Activated CD4-positive, alpha-beta T cell treated with anti-CD3 and anti-CD28 coated beads for 24 hours (primary cell): ENCODE measurements around the gene OTUD7B.
"Not testable (repeated sequence)": the region's sequence is repeated elsewhere in the genome, so short reads cannot be mapped to it uniquely, and the experiment has no call there.

Experiments used
- DNase-seq, 2 donors: peaks; one replicate each; pipeline ENCODE4 v3.0.0-alpha.2; 2020; ENCODE audit warnings: low read depth in 2 of 2

The OTUD7B gene

GRCh38 chr1:149945206-149945605 lies 65.3 kb downstream of the OTUD7B start:
- DNase-seq, result no peak

- DNase-seq, result no peak
Observed at GRCh38 chr1:149942885-149943284, 67.6 kb downstream of the OTUD7B start.

- DNase-seq, result no peak
Observed at GRCh38 chr1:149942207-149942606, 68.3 kb downstream of the OTUD7B start.

GRCh38 chr1:149940427-149940826 lies 70.1 kb downstream of the OTUD7B start:
- no peak for DNase-seq

- DNase-seq, result not testable (repeated sequence)
Observed at GRCh38 chr1:149938668-149939003, 71.9 kb downstream of the OTUD7B start.

- no peak for DNase-seq
Observed at GRCh38 chr1:149937759-149938158, 72.8 kb downstream of the OTUD7B start.

- no peak for DNase-seq
Observed at GRCh38 chr1:149936992-149937705, 73.4 kb downstream of the OTUD7B start.

- no peak for DNase-seq
Observed at GRCh38 chr1:149936170-149936991, 74.1 kb downstream of the OTUD7B start, which contains the start of gene MTMR11. Gene MTMR11 (minus strand): TSS chr1:149936879. CDS start chr1:149936647, 232 bp downstream.

- no peak for DNase-seq
Observed at GRCh38 chr1:149934356-149934755, 76.2 kb downstream of the OTUD7B start.

- DNase-seq, result no peak
Observed at GRCh38 chr1:149933208-149933607, 77.3 kb downstream of the OTUD7B start.

GRCh38 chr1:149932474-149932873 lies 78.1 kb downstream of the OTUD7B start:
- no peak for DNase-seq

- no peak for DNase-seq
Observed at GRCh38 chr1:149931212-149931790, 79.2 kb downstream of the OTUD7B start.

- DNase-seq, result no peak
Observed at GRCh38 chr1:149929856-149930255, 80.7 kb downstream of the OTUD7B start.

GRCh38 chr1:149928401-149928724 lies 82.2 kb downstream of the OTUD7B start:
- no peak for DNase-seq

GRCh38 chr1:149927563-149928400 lies 82.7 kb downstream of the OTUD7B start, which contains the start of gene SF3B4:
Gene SF3B4 (minus strand): TSS chr1:149927803. CDS start chr1:149927759, 44 bp downstream.
- DNase-seq, result peak; percentile 88 to 91

GRCh38 chr1:149927056-149927562 lies 83.4 kb downstream of the OTUD7B start:
- DNase-seq, result no peak

- no peak for DNase-seq
Observed at GRCh38 chr1:149926296-149926695, 84.2 kb downstream of the OTUD7B start.

- no peak for DNase-seq
Observed at GRCh38 chr1:149925751-149926150, 84.8 kb downstream of the OTUD7B start.

- DNase-seq, result no peak
Observed at GRCh38 chr1:149925345-149925744, 85.2 kb downstream of the OTUD7B start.

GRCh38 chr1:149923626-149924025 lies 86.9 kb downstream of the OTUD7B start:
- DNase-seq, result no peak

GRCh38 chr1:149917571-149918144 lies 92.9 kb downstream of the OTUD7B start, which contains the start of gene SV2A:
Gene SV2A (minus strand): TSS chr1:149917844. CDS start chr1:149913840, 4,004 bp downstream.
- peak; percentile 31 to 47 for DNase-seq
